Measurements from ENCODE around the gene MYL11. TPM values are rescaled to one million over a fixed set of nuclear protein-coding genes. Genes with fewer than 3 reads are reported as not detected.

The MYL11 gene
- polyA plus RNA-seq, 1 donor from 2014 or later = not detected

DNA sequence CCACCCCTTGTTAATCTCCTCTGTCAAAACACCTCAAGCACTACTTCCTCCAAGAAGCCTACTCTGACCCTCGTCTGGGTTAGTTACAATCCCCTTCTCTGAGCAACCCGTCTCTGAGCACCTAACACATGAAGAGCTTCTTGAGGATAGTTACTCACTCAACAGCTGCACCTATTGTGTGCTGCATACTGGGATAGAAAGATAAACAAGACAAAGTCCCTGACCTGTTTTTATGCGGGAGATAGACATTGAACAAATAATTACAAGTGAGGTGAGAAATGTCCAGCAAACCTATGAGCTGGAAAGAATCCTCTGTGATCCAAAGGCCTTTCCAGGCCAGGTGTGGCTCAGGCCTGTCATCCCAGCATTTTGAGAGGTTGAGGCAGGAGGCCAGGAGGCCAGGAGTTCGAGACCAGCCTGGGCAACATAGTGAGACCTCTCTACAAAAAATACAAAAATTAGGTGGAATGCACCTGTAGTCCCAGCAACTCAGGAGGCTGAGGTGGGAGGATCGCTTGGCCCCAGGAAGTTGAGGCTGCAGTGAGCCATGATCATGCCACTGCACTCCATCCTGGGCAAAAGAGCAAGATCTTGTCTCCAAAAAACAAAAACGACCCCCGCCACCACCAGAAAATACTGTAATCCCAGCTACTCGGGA lies 27.3 kb downstream of the MYL11 start:
- H3K79me2 ChIP-seq (replicated peaks; ENCODE audit: insufficient read depth, low read length) = peaks cover 8% of the 10 kb centered on the region
- no peak overlapping the region for H3K9ac ChIP-seq (ENCODE audit: low read length)
- H3K27me3 ChIP-seq (ENCODE audit: insufficient read depth, low read depth, low read length) = no peaks in the 10 kb centered on the region
- no peaks in the 10 kb centered on the region for H4K20me1 ChIP-seq (ENCODE audit: insufficient read depth)
- peaks cover 12% of the 10 kb centered on the region for H3F3A ChIP-seq (ENCODE audit: insufficient read depth, low read length, poor library complexity, severe bottlenecking)
- H3K4me3 ChIP-seq (ENCODE audit: low read length) = no peak overlapping the region
- TF ChIP-seq TAF1 (IDR thresholded peaks at IDR 0.05; ENCODE audit: low read depth) (no peak), RAD21 (conservative IDR thresholded peaks at IDR 0.05) (no peak), EP300 (conservative IDR thresholded peaks at IDR 0.05; ENCODE audit: poor library complexity, severe bottlenecking) (no peak), POLR2AphosphoS5 (IDR thresholded peaks at IDR 0.05) (no peak), MXI1 (conservative IDR thresholded peaks at IDR 0.05; ENCODE audit: poor library complexity, severe bottlenecking) (no peak), EZH2 (IDR thresholded peaks at IDR 0.05; ENCODE audit: borderline replicate concordance, insufficient read depth, low read length, poor library complexity, severe bottlenecking) (no peak)
- H2AFZ ChIP-seq (ENCODE audit: low read depth, low read length) = no peak overlapping the region
- H3K27ac ChIP-seq (ENCODE audit: low read length) = peak overlapping the region; percentile 99
- H3K9me3 ChIP-seq (ENCODE audit: low read length) = no peaks in the 10 kb centered on the region
- no peaks in the 10 kb centered on the region for H3K9me2 ChIP-seq (ENCODE audit: insufficient read depth, low read length)
- H3K36me3 ChIP-seq (ENCODE audit: insufficient read depth, low read length) = peaks cover 7% of the 10 kb centered on the region
- no peak overlapping the region for H3K4me2 ChIP-seq (ENCODE audit: low read length)

DNA sequence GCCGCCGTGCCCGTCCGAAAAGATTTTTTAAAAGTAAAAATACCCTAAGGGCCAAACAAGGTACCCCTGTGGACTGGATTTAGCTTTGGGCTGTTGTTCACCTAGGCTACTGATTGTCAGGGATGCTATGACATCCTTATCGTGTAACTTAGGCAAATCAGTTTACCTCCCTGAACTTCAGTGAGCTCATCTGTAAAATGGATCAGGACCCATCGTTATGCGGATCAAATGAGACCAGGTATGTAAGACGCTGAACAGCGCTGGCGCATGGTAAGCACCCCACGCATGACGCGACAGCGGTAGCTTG lies 32.1 kb downstream of the MYL11 start:
- peak overlapping the region; percentile 68 for H3K9ac ChIP-seq (ENCODE audit: low read length)
- no peak for TF ChIP-seq EP300 (conservative IDR thresholded peaks at IDR 0.05; ENCODE audit: poor library complexity, severe bottlenecking)
- TF ChIP-seq RAD21 (conservative IDR thresholded peaks at IDR 0.05) = no peak
- TF ChIP-seq MXI1 (conservative IDR thresholded peaks at IDR 0.05; ENCODE audit: poor library complexity, severe bottlenecking) = no peak
- TF ChIP-seq, protein P1, sequence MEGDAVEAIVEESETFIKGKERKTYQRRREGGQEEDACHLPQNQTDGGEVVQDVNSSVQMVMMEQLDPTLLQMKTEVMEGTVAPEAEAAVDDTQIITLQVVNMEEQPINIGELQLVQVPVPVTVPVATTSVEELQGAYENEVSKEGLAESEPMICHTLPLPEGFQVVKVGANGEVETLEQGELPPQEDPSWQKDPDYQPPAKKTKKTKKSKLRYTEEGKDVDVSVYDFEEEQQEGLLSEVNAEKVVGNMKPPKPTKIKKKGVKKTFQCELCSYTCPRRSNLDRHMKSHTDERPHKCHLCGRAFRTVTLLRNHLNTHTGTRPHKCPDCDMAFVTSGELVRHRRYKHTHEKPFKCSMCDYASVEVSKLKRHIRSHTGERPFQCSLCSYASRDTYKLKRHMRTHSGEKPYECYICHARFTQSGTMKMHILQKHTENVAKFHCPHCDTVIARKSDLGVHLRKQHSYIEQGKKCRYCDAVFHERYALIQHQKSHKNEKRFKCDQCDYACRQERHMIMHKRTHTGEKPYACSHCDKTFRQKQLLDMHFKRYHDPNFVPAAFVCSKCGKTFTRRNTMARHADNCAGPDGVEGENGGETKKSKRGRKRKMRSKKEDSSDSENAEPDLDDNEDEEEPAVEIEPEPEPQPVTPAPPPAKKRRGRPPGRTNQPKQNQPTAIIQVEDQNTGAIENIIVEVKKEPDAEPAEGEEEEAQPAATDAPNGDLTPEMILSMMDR (IDR thresholded peaks at IDR 0.05; ENCODE audit: poor library complexity, severe bottlenecking) = no peak
- no peak for TF ChIP-seq SMC3 (conservative IDR thresholded peaks at IDR 0.05; ENCODE audit: poor library complexity)
- no peak for TF ChIP-seq EZH2 (IDR thresholded peaks at IDR 0.05; ENCODE audit: borderline replicate concordance, insufficient read depth, low read length, poor library complexity, severe bottlenecking)
- TF ChIP-seq TAF1 (IDR thresholded peaks at IDR 0.05; ENCODE audit: low read depth) = no peak
- TF ChIP-seq, protein P2, sequence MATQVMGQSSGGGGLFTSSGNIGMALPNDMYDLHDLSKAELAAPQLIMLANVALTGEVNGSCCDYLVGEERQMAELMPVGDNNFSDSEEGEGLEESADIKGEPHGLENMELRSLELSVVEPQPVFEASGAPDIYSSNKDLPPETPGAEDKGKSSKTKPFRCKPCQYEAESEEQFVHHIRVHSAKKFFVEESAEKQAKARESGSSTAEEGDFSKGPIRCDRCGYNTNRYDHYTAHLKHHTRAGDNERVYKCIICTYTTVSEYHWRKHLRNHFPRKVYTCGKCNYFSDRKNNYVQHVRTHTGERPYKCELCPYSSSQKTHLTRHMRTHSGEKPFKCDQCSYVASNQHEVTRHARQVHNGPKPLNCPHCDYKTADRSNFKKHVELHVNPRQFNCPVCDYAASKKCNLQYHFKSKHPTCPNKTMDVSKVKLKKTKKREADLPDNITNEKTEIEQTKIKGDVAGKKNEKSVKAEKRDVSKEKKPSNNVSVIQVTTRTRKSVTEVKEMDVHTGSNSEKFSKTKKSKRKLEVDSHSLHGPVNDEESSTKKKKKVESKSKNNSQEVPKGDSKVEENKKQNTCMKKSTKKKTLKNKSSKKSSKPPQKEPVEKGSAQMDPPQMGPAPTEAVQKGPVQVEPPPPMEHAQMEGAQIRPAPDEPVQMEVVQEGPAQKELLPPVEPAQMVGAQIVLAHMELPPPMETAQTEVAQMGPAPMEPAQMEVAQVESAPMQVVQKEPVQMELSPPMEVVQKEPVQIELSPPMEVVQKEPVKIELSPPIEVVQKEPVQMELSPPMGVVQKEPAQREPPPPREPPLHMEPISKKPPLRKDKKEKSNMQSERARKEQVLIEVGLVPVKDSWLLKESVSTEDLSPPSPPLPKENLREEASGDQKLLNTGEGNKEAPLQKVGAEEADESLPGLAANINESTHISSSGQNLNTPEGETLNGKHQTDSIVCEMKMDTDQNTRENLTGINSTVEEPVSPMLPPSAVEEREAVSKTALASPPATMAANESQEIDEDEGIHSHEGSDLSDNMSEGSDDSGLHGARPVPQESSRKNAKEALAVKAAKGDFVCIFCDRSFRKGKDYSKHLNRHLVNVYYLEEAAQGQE (IDR thresholded peaks at IDR 0.05; ENCODE audit: borderline replicate concordance) = no peak
- TF ChIP-seq POLR2AphosphoS5 (IDR thresholded peaks at IDR 0.05) = no peak
- no peaks in the 10 kb centered on the region for H3K27me3 ChIP-seq (ENCODE audit: insufficient read depth, low read depth, low read length)
- peaks cover 5% of the 10 kb centered on the region for H3K79me2 ChIP-seq (replicated peaks; ENCODE audit: insufficient read depth, low read length)
- no peaks in the 10 kb centered on the region for H3K9me3 ChIP-seq (ENCODE audit: low read length)
- H3K4me2 ChIP-seq (ENCODE audit: low read length) = no peak overlapping the region
- H3K27ac ChIP-seq (ENCODE audit: low read length) = no peak overlapping the region
- H3K4me3 ChIP-seq (ENCODE audit: low read length) = peak overlapping the region; percentile 71
- no peaks in the 10 kb centered on the region for H3K36me3 ChIP-seq (ENCODE audit: insufficient read depth, low read length)
- peak overlapping the region; percentile 65 for H2AFZ ChIP-seq (ENCODE audit: low read depth, low read length)
- no peaks in the 10 kb centered on the region for H4K20me1 ChIP-seq (ENCODE audit: insufficient read depth)
- H3F3A ChIP-seq (ENCODE audit: insufficient read depth, low read length, poor library complexity, severe bottlenecking) = no peaks in the 10 kb centered on the region
- H3K9me2 ChIP-seq (ENCODE audit: insufficient read depth, low read length) = no peaks in the 10 kb centered on the region
